Adrenal gland (tissue), 5 donors: ENCODE data around the gene ERC1.

Experiments
- CTCF ChIP-seq, 6 experiments: fragments of 450-650 bp in 4 of 6; fragments of 200-600 bp in 2 of 6; sonication (generic) in 1 of 6; IDR thresholded peaks; 1 replicate in 5 of 6; 2 replicates in 1 of 6; pipeline versions ENCODE4 v1.5.1 to v1.8.0; 2016 to 2021; ENCODE audit warnings: antibody characterized with exemption in 6 of 6, mild to moderate bottlenecking in 2 of 6, moderate library complexity in 1 of 6
- POLR2A ChIP-seq, 2 donors: fragments of 450-650 bp; IDR thresholded peaks; one replicate each; pipeline ENCODE4 v1.6.1; 2017; ENCODE audit warnings: antibody characterized with exemption in 2 of 2, mild to moderate bottlenecking in 2 of 2, moderate library complexity in 1 of 2
- donor health status: DM: no; HTN: no; CAD: no.

- no peak for TF ChIP-seq POLR2A (IDR thresholded peaks at IDR 0.05)
- TF ChIP-seq CTCF (IDR thresholded peaks at IDR 0.05): no peak
Observed at GRCh38 chr12:1527789-1528188, 536.8 kb downstream of the ERC1 start.
